Caco-2 (cell line): ENCODE measurements around the gene HRH2. TPM values are rescaled to one million over a fixed set of nuclear protein-coding genes. Genes with fewer than 3 reads are reported as not detected.

Experiments
- total RNA-seq: library from RNA; stranded (reverse); gene quantifications from 2 replicates; pipeline ENCODE4 v1.2.3, GENCODE V29; 2022

HRH2 gene
- total RNA-seq, 1 experiment from 2014 or later: not detected

Other genes with a start within 250 kb of the HRH2 start
- gene DRD1, start 213.9 kb upstream of the HRH2 start, total RNA-seq: not detected in 2 replicates
- gene SFXN1, start 179.5 kb upstream of the HRH2 start, total RNA-seq: 102 and 104 TPM in 2 replicates
- gene CPLX2, start 213.5 kb downstream of the HRH2 start, total RNA-seq: not detected in 2 replicates